NCI-H187 (cell line): ENCODE measurements around the gene GRIN2A.
"Not testable (repeated sequence)": the region's sequence is repeated elsewhere in the genome, so short reads cannot be mapped to it uniquely, and the experiment has no call there.

Experiments
- DNase-seq, 2 experiments: peaks; one replicate each; lab custom pipeline; 2025; lab: John Stamatoyannopoulos, UW

GRIN2A gene

GRCh38 chr16:9913604-9914326 is 268.5 kb downstream of the GRIN2A start:
- DNase-seq: no peak

- DNase-seq: no peak
Observed at GRCh38 chr16:9911989-9912388, 270.2 kb downstream of the GRIN2A start.

DNA sequence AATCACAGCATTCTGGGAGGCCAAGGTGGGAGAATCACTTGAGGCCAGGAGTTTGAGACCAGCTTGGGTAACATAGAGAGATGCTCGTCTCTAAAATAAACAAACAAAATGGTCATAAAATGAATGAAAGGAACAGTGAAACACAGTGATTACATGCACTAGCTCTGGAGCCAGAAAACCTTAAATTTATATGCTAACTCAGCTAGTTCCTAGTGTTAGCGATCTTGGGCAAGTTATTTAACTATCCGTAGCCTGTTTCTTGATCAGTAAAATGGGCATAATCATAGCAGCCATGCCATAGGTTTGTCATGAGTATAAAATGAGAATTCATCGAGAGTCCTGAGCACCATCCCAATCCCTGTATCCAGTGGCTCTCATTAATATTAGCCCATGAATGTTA is 271.0 kb downstream of the GRIN2A start:
- DNase-seq: no peak

DNA sequence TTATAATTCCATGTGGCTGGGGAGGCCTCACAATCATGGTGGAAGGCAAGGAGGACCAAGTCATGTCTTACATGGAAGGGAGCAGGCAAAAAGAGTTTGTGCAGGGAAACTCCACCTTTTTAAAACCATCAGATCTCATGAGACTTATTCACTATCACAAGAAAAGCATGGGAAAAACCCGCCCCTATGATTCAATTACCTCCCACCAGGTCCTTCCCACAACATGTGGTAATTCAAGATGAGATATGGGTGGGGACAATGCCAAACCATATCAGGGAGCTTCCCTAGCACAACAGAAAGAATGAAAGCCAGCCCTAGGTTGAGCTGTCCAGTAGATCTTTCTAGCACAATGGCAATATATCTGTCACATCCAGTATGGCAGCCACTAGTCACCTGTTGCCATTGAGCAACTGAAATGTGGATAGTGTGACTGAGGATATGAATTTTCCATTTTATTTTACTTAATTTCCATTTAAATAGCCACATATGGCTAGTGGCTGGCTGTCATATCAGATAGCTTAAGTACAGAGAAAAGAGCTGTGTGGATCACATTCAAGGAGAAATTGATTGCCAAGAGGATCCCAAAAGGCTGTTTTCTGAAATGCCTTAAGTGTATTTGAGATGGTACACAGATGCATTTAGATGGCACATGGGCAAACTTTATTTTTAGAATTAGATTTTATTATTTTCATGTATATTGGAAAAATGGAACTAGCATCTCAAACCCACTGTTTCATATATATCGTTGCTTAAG is 273.0 kb downstream of the GRIN2A start:
- DNase-seq: no peak

- DNase-seq: no peak
Observed at GRCh38 chr16:9908613-9909012, 273.6 kb downstream of the GRIN2A start.

DNA sequence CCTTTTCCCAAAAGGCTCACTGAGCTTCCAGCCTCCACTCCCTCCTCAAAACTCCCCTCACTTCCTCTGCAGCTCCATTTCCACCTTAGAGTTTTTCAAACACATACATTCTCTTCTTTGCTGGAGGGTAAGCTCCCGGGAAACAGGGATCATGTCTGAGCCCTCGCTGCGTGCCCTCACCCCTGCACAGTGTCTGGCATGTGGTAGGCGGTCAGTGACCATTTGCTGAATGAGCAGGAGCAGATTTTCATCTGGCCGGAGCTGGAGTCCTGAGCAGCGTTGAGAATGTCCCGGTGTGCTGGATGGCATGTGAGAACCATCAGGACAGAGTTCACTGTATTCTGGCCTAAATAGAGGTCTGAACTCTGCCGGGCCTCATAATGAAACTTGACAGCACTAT is 274.5 kb downstream of the GRIN2A start:
- no peak for DNase-seq

GRCh38 chr16:9906218-9906617 is 276.0 kb downstream of the GRIN2A start:
- no peak for DNase-seq

GRCh38 chr16:9904526-9904925 is 277.7 kb downstream of the GRIN2A start:
- DNase-seq: no peak

DNA sequence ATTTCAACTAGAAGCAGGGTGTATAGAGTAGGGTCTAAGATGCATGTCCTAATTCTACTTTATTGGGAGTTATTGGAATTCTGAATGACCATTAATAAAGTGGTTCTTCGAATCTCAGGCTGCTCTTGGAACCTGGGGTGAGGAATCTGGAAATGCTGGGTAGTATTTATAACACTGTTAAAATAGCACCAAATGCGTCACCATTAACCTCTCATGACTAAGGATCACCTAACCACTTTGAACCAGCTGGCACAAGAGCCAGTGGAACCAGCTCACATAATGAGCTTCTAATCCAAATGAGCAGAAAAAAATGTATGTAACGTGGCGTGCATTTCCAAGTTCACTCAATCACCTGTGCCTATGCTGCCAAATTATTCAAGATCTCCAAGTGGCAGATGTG is 281.7 kb downstream of the GRIN2A start:
- no peak for DNase-seq

- DNase-seq: no peak
Observed at GRCh38 chr16:9898555-9898954, 283.7 kb downstream of the GRIN2A start.

DNA sequence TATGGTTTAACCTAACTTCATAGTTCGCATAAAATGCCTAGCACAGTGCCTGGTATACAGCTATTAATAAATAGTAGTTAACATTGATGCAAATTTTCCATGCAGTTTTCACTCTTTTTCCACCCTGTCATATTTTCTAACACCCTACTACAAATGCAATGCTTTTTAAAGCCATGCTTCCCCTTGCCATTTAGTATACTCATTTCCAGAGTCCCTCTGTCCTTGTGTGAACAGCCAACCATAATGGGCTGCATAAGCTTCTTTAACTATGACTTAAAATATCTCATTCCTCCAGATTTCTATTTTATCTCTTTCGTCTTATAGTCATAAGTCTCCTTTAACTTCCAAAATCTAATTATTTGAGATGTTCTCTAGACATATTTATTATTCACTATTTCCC is 284.1 kb downstream of the GRIN2A start:
- no peak for DNase-seq

DNA sequence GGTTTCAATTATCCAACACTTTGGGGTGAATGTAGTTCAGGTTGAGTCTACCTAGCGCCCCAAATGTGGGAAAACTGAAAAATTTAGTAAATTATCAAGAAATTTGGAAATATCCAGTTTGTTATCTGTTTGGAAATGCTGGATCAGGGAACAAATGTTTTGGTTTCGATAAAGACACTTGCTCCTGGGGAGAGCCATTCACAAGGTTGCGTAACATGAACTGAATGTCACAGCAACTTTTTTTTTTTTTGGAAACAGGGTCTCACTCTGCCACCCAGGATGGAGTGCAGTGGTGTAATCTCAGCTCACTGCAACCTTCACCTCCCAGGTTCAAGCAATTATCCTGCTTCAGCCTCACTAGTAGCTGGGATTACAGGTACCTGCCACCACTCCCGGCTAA is 286.4 kb downstream of the GRIN2A start:
- DNase-seq: no peak

DNA sequence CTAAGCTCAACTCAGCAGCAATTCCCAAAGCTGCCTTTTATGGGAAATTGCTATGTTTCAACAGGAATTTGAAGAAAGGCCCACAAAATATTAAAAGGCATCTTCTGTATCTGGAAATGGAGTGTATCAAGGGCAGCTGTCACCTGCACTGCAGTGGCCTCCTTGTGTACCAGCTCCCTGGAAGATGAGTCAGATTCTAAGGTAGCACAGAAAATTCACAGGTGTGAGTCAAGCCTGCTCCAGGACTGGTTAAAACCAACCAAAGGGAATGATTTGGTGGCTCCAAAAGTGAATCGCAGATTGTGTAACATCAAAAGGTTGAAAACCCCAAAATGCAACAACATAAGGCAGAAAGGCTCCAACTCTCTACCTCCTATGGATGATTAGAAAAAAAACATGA is 296.4 kb downstream of the GRIN2A start:
- DNase-seq: no peak

GRCh38 chr16:9885467-9885866 is 296.8 kb downstream of the GRIN2A start:
- no peak for DNase-seq

DNA sequence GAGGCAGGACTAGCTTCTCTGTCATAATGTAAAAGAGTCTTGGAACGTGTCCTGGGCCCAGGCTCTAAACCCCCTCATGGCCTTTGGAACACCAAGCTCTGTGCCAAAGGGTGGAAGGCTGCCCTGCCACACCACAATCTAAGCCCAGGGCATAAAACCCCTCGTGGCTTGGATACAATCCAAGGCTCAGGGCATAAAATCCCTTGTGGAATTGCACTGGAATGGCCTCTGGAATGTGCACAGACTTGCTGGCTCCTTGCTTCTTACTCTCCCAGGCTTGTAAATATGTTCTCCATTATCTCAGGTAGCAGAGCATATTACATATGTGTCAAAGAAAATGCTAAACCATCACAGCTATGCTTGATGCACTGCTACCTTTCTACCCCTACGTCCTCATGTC is 306.2 kb downstream of the GRIN2A start:
- DNase-seq: not testable (repeated sequence)

- no peak for DNase-seq
Observed at GRCh38 chr16:9874219-9874618, 308.0 kb downstream of the GRIN2A start.

DNA sequence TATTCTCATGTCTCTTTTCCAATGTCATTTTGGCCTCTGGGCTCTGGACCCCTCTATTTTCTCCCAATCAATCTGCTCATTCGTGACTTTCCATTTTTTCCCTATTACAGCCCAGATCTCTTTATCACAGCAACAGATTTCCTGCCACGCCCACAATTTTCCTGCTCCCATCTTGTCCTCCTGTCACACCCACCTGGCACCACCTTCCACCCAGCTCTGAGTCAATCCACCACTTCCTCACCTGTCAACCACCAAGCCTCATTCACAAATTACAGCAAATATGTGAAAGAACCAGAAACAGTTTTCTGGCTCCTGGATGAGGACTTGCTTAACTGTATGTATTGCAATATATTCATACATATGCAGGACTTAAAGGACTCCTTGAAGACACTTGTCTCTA is 311.3 kb downstream of the GRIN2A start:
- DNase-seq: no peak

DNA sequence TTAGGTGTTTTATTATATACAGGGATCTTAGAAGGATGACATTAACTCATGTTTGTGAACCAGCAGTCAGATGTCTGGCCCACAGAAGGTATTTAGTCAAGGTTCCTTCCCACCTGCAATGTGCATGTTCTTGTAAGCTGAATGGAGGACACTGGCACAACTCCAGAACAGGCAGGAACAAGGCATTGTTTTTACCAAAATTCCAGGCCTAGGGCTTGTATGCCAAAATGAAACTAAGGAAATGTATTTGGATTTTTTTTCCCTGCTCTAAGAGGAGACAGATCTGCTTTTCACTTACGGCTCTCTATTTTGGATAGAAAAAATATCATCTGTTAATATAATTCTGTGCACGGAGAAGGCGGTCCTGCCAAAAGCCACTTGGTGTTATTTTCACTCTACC is 312.5 kb downstream of the GRIN2A start:
- no peak for DNase-seq

GRCh38 chr16:9868606-9869149 is 313.6 kb downstream of the GRIN2A start:
- DNase-seq: no peak

- DNase-seq: no peak
Observed at GRCh38 chr16:9867176-9867575, 315.1 kb downstream of the GRIN2A start.

DNA sequence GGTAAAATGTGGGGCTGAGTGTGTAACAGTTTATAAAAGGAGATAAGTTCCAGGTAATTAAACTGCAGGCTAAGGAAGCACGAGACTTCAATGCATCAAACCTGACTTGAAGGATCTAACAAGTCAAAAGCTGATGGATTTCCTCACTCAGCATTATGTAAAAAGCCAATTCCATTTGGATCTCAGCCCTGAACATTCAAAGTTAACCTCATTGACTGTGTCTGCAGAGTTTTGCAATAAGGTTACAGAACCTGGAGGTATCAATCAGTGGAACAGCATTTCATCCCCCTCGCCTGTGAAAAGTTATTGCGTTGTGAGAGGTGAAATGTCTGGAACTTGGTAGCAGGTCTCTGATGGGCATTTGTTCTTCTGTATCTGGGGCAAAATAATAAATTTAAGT is 317.8 kb downstream of the GRIN2A start:
- no peak for DNase-seq

GRCh38 chr16:9862327-9862726 is 319.9 kb downstream of the GRIN2A start:
- no peak for DNase-seq

GRCh38 chr16:9860876-9861275 is 321.4 kb downstream of the GRIN2A start:
- no peak for DNase-seq
